Sigmoid colon (tissue), 4 donors: ENCODE results near the gene IGFBP2.

Experiments used
- EP300 ChIP-seq, 4 donors: sonication (generic); formaldehyde crosslinking; IDR thresholded peaks; one replicate each; pipeline ENCODE4 v1.6.1; 2017; ENCODE audit warnings: antibody characterized with exemption in 4 of 4
- POLR2A ChIP-seq, 2 donors: fragments of 450-650 bp; IDR thresholded peaks; one replicate each; pipeline ENCODE4 v1.6.1; 2016; ENCODE audit warnings: antibody characterized with exemption in 2 of 2, mild to moderate bottlenecking in 2 of 2, moderate library complexity in 2 of 2
- POLR2AphosphoS5 ChIP-seq, 4 donors: sonication (generic); formaldehyde crosslinking; IDR thresholded peaks; one replicate each; pipeline ENCODE4 v1.6.1; 2017; ENCODE audit warnings: antibody characterized with exemption in 4 of 4
- TF ChIP-seq, protein P1 (sequence below), 4 experiments: fragments of 450-650 bp in 3 of 4; fragments of 200-600 bp in 1 of 4; IDR thresholded peaks; one replicate each; pipeline ENCODE4 v1.5.1; 2016 to 2019; ENCODE audit warnings: antibody characterized with exemption in 4 of 4, mild to moderate bottlenecking in 3 of 4, moderate library complexity in 2 of 4

DNA sequence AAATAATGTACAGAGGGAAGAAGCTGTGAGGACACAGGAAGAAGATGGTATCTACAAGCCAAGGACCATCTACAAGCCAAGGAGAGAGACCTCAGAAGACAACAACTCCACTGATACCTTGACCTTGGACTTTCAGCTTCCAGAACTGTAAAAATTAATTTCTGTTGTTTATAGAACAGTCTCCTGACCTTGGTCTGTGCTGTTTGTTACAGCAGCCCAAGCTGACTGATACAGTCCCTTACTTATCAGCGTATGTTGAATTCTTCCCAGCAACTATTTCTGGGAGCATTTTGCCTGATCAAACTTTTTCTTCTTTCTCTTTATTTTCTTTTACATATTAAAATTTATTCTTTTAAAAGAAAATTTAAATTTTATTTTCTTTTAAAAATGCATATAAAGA, 47.8 kb upstream of the IGFBP2 start:
- TF ChIP-seq, protein P1, sequence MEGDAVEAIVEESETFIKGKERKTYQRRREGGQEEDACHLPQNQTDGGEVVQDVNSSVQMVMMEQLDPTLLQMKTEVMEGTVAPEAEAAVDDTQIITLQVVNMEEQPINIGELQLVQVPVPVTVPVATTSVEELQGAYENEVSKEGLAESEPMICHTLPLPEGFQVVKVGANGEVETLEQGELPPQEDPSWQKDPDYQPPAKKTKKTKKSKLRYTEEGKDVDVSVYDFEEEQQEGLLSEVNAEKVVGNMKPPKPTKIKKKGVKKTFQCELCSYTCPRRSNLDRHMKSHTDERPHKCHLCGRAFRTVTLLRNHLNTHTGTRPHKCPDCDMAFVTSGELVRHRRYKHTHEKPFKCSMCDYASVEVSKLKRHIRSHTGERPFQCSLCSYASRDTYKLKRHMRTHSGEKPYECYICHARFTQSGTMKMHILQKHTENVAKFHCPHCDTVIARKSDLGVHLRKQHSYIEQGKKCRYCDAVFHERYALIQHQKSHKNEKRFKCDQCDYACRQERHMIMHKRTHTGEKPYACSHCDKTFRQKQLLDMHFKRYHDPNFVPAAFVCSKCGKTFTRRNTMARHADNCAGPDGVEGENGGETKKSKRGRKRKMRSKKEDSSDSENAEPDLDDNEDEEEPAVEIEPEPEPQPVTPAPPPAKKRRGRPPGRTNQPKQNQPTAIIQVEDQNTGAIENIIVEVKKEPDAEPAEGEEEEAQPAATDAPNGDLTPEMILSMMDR (IDR thresholded peaks at IDR 0.05), result no peak
- TF ChIP-seq POLR2A (IDR thresholded peaks at IDR 0.05) (no peak), POLR2AphosphoS5 (IDR thresholded peaks at IDR 0.05) (no peak), EP300 (IDR thresholded peaks at IDR 0.05) (no peak)
